HepG2 (cell line): ENCODE data around the gene FCER1G. TPM values are rescaled to one million over a fixed set of nuclear protein-coding genes. Genes with fewer than 3 reads are reported as not detected.
A peak's percentile ranks its signal among the peaks of the same experiment; 100 is the strongest.

ENCODE experiments used
- ATAD3A ChIP-seq: sonication (generic); formaldehyde crosslinking; IDR thresholded peaks from 2 replicates; pipeline ENCODE4 v1.4.0; 2020; ENCODE audit warnings: missing genetic modification reagents
- CENPBD1 ChIP-seq: sonication (generic); formaldehyde crosslinking; IDR thresholded peaks from 2 replicates; pipeline ENCODE4 v1.8.0; 2022; ENCODE audit warnings: missing genetic modification reagents, low read depth, mild to moderate bottlenecking, borderline replicate concordance
- HOXA3 ChIP-seq: sonication (generic); formaldehyde crosslinking; IDR thresholded peaks from 2 replicates; pipeline ENCODE4 v1.5.0; 2020; ENCODE audit warnings: missing genetic modification reagents
- HOXA5 ChIP-seq: sonication (generic); formaldehyde crosslinking; IDR thresholded peaks from 2 replicates; pipeline ENCODE4 v1.4.0; 2020; ENCODE audit warnings: missing genetic modification reagents
- KDM1A ChIP-seq: IDR thresholded peaks from 2 replicates; pipeline ENCODE4 v1.6.1; 2016; ENCODE audit warnings: missing compliant biosample characterization
- MED8 ChIP-seq: sonication (generic); formaldehyde crosslinking; IDR thresholded peaks from 2 replicates; pipeline ENCODE4 v1.8.1; 2023; ENCODE audit warnings: mild to moderate bottlenecking, missing genetic modification reagents; ENCODE audit not compliant: insufficient replicate concordance
- MEIS1 ChIP-seq: sonication (generic); formaldehyde crosslinking; IDR thresholded peaks from 2 replicates; pipeline ENCODE4 v1.9.0; 2021; ENCODE audit warnings: mild to moderate bottlenecking, missing genetic modification reagents, moderate library complexity, borderline replicate concordance
- NFKB2 ChIP-seq: sonication (generic); formaldehyde crosslinking; IDR thresholded peaks from 2 replicates; pipeline ENCODE4 v1.4.0; 2020; ENCODE audit warnings: missing genetic modification reagents, borderline replicate concordance
- POGK ChIP-seq: sonication (generic); formaldehyde crosslinking; conservative IDR thresholded peaks from 2 replicates; pipeline ENCODE4 v1.8.0; 2022; ENCODE audit warnings: mild to moderate bottlenecking, moderate library complexity, missing genetic modification reagents
- RFX5 ChIP-seq: IDR thresholded peaks from 2 replicates; pipeline ENCODE4 v1.6.1; 2011; ENCODE audit warnings: low read depth, low read length, improper control_type of control experiment
- XBP1 ChIP-seq: sonication (generic); formaldehyde crosslinking; IDR thresholded peaks from 2 replicates; pipeline ENCODE4 v1.5.0; 2020; ENCODE audit warnings: missing genetic modification reagents
- ZBTB21 ChIP-seq: sonication (generic); formaldehyde crosslinking; IDR thresholded peaks from 2 replicates; pipeline ENCODE4 v1.4.0; 2020; ENCODE audit warnings: missing genetic modification reagents
- ZNF451 ChIP-seq: sonication (generic); formaldehyde crosslinking; IDR thresholded peaks from 2 replicates; pipeline ENCODE4 v1.5.0; 2020; ENCODE audit warnings: mild to moderate bottlenecking, missing genetic modification reagents
- ZNF569 ChIP-seq: sonication (generic); formaldehyde crosslinking; IDR thresholded peaks from 2 replicates; pipeline ENCODE4 v1.5.0; 2020; ENCODE audit warnings: mild to moderate bottlenecking, missing genetic modification reagents, moderate library complexity, borderline replicate concordance
- ZNF574 ChIP-seq: sonication (generic); formaldehyde crosslinking; IDR thresholded peaks from 2 replicates; pipeline ENCODE4 v1.4.0; 2020; ENCODE audit warnings: missing genetic modification reagents
- ZNF768 ChIP-seq: sonication (generic); formaldehyde crosslinking; IDR thresholded peaks from 2 replicates; pipeline ENCODE4 v1.4.0; 2020; ENCODE audit warnings: missing genetic modification reagents
- ZNF883 ChIP-seq: sonication (generic); formaldehyde crosslinking; IDR thresholded peaks from 2 replicates; pipeline ENCODE4 v1.5.1; 2020; ENCODE audit warnings: mild to moderate bottlenecking, missing genetic modification reagents; ENCODE audit errors: not compliant biosample characterization
- polyA plus RNA-seq, 8 experiments: library from polyadenylated mRNA; depleted of rRNA in 3 of 8; stranded (reverse) in 7 of 8; unstranded in 1 of 8; fragments of >200 nt; fragmentation: Illumina TruSeq in 4 of 8; extraction: Trizol in 4 of 8; gene quantifications; 2 replicates each; pipeline versions ENCODE4 v1.2.1 to v1.2.3, GENCODE V29; 2011 to 2016; ENCODE audit warnings: low read depth in 4 of 8, missing spikeins in 1 of 8, mixed read lengths in 1 of 8; ENCODE audit not compliant: insufficient read depth in 1 of 8
- total RNA-seq, 5 experiments: library from RNA; depleted of rRNA; stranded (reverse); fragments of >200 nt; fragmentation: Illumina TruSeq; extraction: Trizol; gene quantifications; 2 replicates each; pipeline ENCODE4 v1.2.3, GENCODE V29; 2016; ENCODE audit warnings: low read depth in 1 of 5
- TF ChIP-seq, protein P1 (sequence below): sonication (generic); formaldehyde crosslinking; IDR thresholded peaks from 2 replicates; pipeline ENCODE4 v1.4.0; 2020; ENCODE audit warnings: mild to moderate bottlenecking, missing genetic modification reagents

FCER1G gene
- total and polyA plus RNA-seq, 2 of the 13 experiments (the other 11 are each of a cell fraction or from before 2014, with no cell fraction given) = 1.3 to 6.4 TPM

DNA sequence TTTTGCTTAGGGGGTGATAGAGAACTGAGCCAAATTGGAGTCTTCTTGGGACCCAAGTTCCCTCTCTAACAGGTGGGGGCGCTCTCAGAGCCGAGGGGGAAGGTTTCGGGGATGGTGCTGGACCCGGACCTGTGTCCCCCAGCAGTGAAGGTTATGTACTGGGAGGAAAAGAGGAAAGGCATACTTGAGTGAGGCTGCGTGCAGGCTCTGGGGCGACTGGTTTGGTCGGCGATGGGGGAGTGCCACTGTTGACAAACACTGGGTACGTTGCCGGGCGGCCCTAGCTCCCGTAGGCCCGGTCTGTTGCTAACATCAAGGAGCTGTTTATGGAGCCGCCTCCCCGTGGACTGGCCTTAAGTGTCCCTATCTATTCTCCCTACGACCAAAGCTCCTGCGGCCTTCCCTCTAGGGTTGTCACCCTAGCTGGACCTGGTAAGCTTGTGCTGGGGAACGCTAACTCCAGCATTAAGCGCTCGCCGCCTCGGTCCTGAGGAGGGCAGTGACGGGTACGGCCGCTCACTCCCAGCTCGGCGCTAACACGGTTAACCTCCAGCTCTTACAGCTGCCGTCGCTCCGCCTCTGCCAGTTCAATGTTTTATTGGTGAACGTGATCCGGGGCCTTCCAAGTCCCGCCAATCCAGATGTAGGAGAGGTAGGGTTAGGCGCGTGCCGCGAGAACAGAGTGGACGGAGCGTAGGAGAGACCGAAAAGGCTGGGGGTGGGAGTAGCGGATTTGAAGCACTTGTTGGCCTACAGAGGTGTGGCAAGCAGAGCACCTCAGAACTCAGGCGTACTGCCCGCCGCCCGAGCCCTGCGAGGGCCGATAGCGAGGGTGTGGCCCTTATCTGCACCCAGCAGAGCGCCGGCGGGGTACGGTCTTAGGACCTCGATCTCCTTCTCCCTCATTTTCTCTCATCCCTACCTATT lies 49.1 kb upstream of the FCER1G start, which contains the start of gene PPOX (continued):
- TF ChIP-seq ZNF574 (CRISPR knock-in tag) (peak; percentile 82), POGK (CRISPR knock-in tag) (0 out of 2 replicates have a peak, but pooled peaks have one; percentile 16), RFX5 (no peak; the same call in 1 of the 2 replicates), ZNF451 (no peak), NFKB2 (CRISPR knock-in tag) (peak; percentile 79; the same call in 1 of the 2 replicates), MED8 (peak; percentile 59), ZNF883 (CRISPR knock-in tag) (no peak), CENPBD1 (CRISPR knock-in tag) (no peak), ZNF768 (CRISPR knock-in tag) (0 out of 2 replicates have a peak, but pooled peaks have one; percentile 32), ZNF569 (CRISPR knock-in tag) (0 out of 2 replicates have a peak, but pooled peaks have one; percentile 72), KDM1A (no peak), MEIS1 (CRISPR knock-in tag) (peak; percentile 11; the same call in 1 of the 2 replicates), ATAD3A (CRISPR knock-in tag) (no peak), XBP1 (CRISPR knock-in tag) (no peak), HOXA3 (peak; percentile 67), HOXA5 (CRISPR knock-in tag) (peak; percentile 80), ZBTB21 (CRISPR knock-in tag) (no peak)
- TF ChIP-seq, protein P1, sequence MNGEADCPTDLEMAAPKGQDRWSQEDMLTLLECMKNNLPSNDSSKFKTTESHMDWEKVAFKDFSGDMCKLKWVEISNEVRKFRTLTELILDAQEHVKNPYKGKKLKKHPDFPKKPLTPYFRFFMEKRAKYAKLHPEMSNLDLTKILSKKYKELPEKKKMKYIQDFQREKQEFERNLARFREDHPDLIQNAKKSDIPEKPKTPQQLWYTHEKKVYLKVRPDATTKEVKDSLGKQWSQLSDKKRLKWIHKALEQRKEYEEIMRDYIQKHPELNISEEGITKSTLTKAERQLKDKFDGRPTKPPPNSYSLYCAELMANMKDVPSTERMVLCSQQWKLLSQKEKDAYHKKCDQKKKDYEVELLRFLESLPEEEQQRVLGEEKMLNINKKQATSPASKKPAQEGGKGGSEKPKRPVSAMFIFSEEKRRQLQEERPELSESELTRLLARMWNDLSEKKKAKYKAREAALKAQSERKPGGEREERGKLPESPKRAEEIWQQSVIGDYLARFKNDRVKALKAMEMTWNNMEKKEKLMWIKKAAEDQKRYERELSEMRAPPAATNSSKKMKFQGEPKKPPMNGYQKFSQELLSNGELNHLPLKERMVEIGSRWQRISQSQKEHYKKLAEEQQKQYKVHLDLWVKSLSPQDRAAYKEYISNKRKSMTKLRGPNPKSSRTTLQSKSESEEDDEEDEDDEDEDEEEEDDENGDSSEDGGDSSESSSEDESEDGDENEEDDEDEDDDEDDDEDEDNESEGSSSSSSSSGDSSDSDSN (CRISPR knock-in tag) = peak; percentile 70; the same call in 1 of the 2 replicates
